Erythroblast (primary cell): Measurements from ENCODE around the gene TSPEAR.

Experiments
- GATA1 ChIP-seq: IDR thresholded peaks from 2 replicates; pipeline ENCODE4 v1.6.1; 2011; ENCODE audit warnings: low read depth, mild to moderate bottlenecking, control low read depth, low read length, moderate library complexity
- POLR2A ChIP-seq: IDR thresholded peaks from 2 replicates; pipeline ENCODE4 v1.6.1; 2011; ENCODE audit warnings: mild to moderate bottlenecking, low read length

DNA sequence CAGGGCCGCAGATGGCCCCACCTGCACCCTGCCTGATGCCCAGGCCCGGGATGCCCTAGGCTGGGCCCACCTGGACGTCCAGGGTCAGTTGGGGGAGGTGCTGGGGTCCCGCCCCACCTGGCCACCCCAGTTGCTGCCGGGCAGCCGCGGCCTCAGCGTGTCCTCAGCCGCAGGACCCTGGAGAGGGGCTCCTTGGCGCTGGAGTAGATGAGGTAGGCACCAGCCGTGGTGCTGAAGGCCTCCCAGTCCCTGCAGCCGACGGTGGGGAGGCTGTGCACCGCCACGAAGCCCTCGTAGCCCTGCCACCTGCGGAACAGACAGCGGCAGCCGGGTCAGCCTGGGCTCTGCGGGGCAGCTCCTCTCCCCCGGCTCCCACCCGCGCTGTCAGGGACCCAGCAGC, 211.7 kb downstream of the TSPEAR start:
- TF ChIP-seq POLR2A (no peak), GATA1 (no peak)
